GM10847 (cell line): ENCODE data around the gene ZP1.

ENCODE experiments used
- POLR2A ChIP-seq: IDR thresholded peaks from 2 replicates; pipeline ENCODE4 v1.6.1; 2011; ENCODE audit not compliant: insufficient read length; ENCODE audit errors: extremely low read depth

ZP1 gene

GRCh38 chr11:60866911-60867870, at the start of gene ZP1:
Gene ZP1, plus strand, starts transcription at chr11:60867542. Its CDS starts 20 bp downstream, at chr11:60867562.
- TF ChIP-seq POLR2A, result no peak

- no peak for TF ChIP-seq POLR2A
Measured at GRCh38 chr11:60818057-60818456, 49.3 kb upstream of the ZP1 start.

GRCh38 chr11:60821827-60822599, 45.3 kb upstream of the ZP1 start:
- TF ChIP-seq POLR2A, result no peak

- no peak for TF ChIP-seq POLR2A
Measured at GRCh38 chr11:60825118-60825517, 42.2 kb upstream of the ZP1 start.

- TF ChIP-seq POLR2A, result no peak
Measured at GRCh38 chr11:60825790-60826189, 41.6 kb upstream of the ZP1 start.

- TF ChIP-seq POLR2A, result no peak
Measured at GRCh38 chr11:60830478-60831142, 36.7 kb upstream of the ZP1 start.

GRCh38 chr11:60831143-60831500, 36.2 kb upstream of the ZP1 start:
- no peak for TF ChIP-seq POLR2A

- no peak for TF ChIP-seq POLR2A
Measured at GRCh38 chr11:60831501-60832079, 35.8 kb upstream of the ZP1 start.

- TF ChIP-seq POLR2A, result no peak
Measured at GRCh38 chr11:60834742-60835533, 32.4 kb upstream of the ZP1 start.

GRCh38 chr11:60835534-60835846, 31.9 kb upstream of the ZP1 start:
- no peak for TF ChIP-seq POLR2A

GRCh38 chr11:60836866-60837515, 30.4 kb upstream of the ZP1 start:
- TF ChIP-seq POLR2A, result no peak

- no peak for TF ChIP-seq POLR2A
Measured at GRCh38 chr11:60838132-60838531, 29.2 kb upstream of the ZP1 start.

- no peak for TF ChIP-seq POLR2A
Measured at GRCh38 chr11:60840470-60841430, 26.6 kb upstream of the ZP1 start.
